Measurements from ENCODE around the gene CLEC16A. TPM values are rescaled to one million over a fixed set of nuclear protein-coding genes. Genes with fewer than 3 reads are reported as not detected.

The CLEC16A gene
- total and polyA plus RNA-seq, 9 of the 15 experiments (the other 6 are each of a cell fraction or from before 2014, with no cell fraction given): 1.00 to 22.3 (median 10.0) TPM

- TF ChIP-seq ZNF217 (CRISPR knock-in tag; IDR thresholded peaks at IDR 0.05) (no peak), ZNF41 (CRISPR knock-in tag; conservative IDR thresholded peaks at IDR 0.05) (no peak), RBM14 (IDR thresholded peaks at IDR 0.05; ENCODE audit: borderline replicate concordance, insufficient read depth, low read depth, low read length) (no peak), GATAD2B (IDR thresholded peaks at IDR 0.05; ENCODE audit: borderline replicate concordance) (peak; percentile 64; the same call in 1 of the 2 replicates), SETDB1 (IDR thresholded peaks at IDR 0.05; ENCODE audit: low read length) (no peak), ESRRA (IDR thresholded peaks at IDR 0.05; ENCODE audit: borderline replicate concordance, low read depth) (peak; percentile 15; the same call in 1 of the 2 replicates), HLTF (IDR thresholded peaks at IDR 0.05) (no peak), U2AF2 (optimal IDR thresholded peaks at IDR 0.05; ENCODE audit: low read depth, low read length) (no peak), SIX5 (IDR thresholded peaks at IDR 0.05; ENCODE audit: borderline replicate concordance in 1 of 2, insufficient read depth in 1 of 2, low read depth in 1 of 2, low read length in 2 of 2) (no peak), ZNF79 (CRISPR knock-in tag; IDR thresholded peaks at IDR 0.05; ENCODE audit: low read depth) (no peak), ZNF77 (CRISPR knock-in tag; IDR thresholded peaks at IDR 0.05) (no peak), KHSRP (IDR thresholded peaks at IDR 0.05) (no peak), ZEB2 (IDR thresholded peaks at IDR 0.05) (peak; percentile 57; the same call in 1 of the 2 replicates), KLF16 (IDR thresholded peaks at IDR 0.05) (peak; percentile 89), HNRNPL (IDR thresholded peaks at IDR 0.05; ENCODE audit: low read depth, low read length) (no peak), PTTG1 (tag; IDR thresholded peaks at IDR 0.05; ENCODE audit: low read depth) (no peak; the same call in 1 of the 2 replicates), IFI16 (CRISPR knock-in tag; IDR thresholded peaks at IDR 0.05) (no peak), LARP7 (IDR thresholded peaks at IDR 0.05) (0 out of 2 replicates have a peak, but pooled peaks have one; percentile 24), ZNF184 (CRISPR knock-in tag; IDR thresholded peaks at IDR 0.05) (no peak), MLLT1 (IDR thresholded peaks at IDR 0.05) (peak in 1 of 2 experiments; percentile 34; a peak in 1 of 4 replicates), RNF2 (IDR thresholded peaks at IDR 0.05) (peak; percentile 81), BRF2 (IDR thresholded peaks at IDR 0.05; ENCODE audit: borderline replicate concordance, insufficient read depth, insufficient read length) (no peak), KAT7 (CRISPR knock-in tag; IDR thresholded peaks at IDR 0.05; ENCODE audit: borderline replicate concordance) (0 out of 2 replicates have a peak, but pooled peaks have one; percentile 57), SNIP1 (IDR thresholded peaks at IDR 0.05; ENCODE audit: low read depth) (no peak), HMG20B (CRISPR knock-in tag; IDR thresholded peaks at IDR 0.05) (no peak), PHF8 (IDR thresholded peaks at IDR 0.05; ENCODE audit: borderline replicate concordance, low read length) (no peak), RBM17 (IDR thresholded peaks at IDR 0.05; ENCODE audit: borderline replicate concordance, low read depth, low read length) (no peak)
- TF ChIP-seq, protein P1, sequence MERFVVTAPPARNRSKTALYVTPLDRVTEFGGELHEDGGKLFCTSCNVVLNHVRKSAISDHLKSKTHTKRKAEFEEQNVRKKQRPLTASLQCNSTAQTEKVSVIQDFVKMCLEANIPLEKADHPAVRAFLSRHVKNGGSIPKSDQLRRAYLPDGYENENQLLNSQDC (CRISPR knock-in tag; IDR thresholded peaks at IDR 0.05): no peak
- TF ChIP-seq, protein P2, sequence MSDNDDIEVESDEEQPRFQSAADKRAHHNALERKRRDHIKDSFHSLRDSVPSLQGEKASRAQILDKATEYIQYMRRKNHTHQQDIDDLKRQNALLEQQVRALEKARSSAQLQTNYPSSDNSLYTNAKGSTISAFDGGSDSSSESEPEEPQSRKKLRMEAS (CRISPR knock-in tag; IDR thresholded peaks at IDR 0.05): peak; percentile 79
Observed at GRCh38 chr16:11100239-11100750, 155.9 kb downstream of the CLEC16A start (continued).

All from K562 (cell line).